ENCODE data around the gene ANKMY1.

DNA sequence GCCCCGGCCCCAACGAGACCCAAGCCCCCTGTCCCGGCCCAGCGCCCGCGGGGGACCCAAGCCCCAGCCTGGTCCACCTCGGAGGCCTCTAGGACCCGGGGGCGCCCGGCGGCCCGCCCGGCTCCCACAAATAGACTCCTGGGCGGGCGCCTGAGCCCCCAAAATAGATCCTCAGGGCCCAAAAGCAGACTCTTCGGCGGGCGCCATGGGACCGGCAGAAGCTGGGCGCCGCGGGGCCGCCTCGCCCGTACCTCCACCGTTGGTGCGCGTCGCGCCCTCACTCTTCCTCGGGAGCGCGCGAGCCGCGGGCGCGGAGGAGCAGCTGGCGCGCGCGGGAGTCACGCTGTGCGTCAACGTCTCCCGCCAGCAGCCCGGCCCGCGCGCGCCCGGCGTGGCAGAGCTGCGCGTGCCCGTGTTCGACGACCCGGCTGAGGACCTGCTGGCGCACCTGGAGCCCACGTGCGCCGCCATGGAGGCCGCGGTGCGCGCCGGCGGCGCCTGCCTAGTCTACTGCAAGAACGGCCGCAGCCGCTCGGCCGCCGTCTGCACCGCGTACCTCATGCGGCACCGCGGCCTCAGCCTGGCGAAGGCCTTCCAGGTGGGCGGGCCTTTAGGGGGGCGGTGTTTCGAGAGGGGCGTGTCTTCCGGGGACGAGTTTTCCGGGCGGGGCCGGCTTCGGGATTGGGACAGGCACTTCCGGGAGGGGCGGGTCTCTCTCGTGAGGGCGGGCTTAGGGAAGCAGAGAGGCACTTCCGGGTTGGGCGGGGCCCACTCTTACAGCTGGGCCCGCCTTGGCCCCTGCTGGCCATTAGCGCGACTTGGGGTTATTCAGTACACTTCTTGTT is 2.9 kb upstream of the ANKMY1 start:
- TF ChIP-seq, protein P1, sequence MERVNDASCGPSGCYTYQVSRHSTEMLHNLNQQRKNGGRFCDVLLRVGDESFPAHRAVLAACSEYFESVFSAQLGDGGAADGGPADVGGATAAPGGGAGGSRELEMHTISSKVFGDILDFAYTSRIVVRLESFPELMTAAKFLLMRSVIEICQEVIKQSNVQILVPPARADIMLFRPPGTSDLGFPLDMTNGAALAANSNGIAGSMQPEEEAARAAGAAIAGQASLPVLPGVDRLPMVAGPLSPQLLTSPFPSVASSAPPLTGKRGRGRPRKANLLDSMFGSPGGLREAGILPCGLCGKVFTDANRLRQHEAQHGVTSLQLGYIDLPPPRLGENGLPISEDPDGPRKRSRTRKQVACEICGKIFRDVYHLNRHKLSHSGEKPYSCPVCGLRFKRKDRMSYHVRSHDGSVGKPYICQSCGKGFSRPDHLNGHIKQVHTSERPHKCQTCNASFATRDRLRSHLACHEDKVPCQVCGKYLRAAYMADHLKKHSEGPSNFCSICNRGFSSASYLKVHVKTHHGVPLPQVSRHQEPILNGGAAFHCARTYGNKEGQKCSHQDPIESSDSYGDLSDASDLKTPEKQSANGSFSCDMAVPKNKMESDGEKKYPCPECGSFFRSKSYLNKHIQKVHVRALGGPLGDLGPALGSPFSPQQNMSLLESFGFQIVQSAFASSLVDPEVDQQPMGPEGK (CRISPR knock-in tag; IDR thresholded peaks at IDR 0.05; ENCODE audit: borderline replicate concordance), result no peak
- TF ChIP-seq ZNF565 (CRISPR knock-in tag; conservative IDR thresholded peaks at IDR 0.05; ENCODE audit: low read depth), result no peak
- peak; percentile 89; the same call in 1 of the 2 replicates for TF ChIP-seq SNAI2 (CRISPR knock-in tag; IDR thresholded peaks at IDR 0.05)
